K562 (cell line): ENCODE measurements around the gene PPIF. TPM values are rescaled to one million over a fixed set of nuclear protein-coding genes. Genes with fewer than 3 reads are reported as not detected.
A peak's percentile ranks its signal among the peaks of the same experiment; 100 is the strongest.

Source experiments
- CBFA2T2 ChIP-seq: fragments of 450-650 bp; conservative IDR thresholded peaks from 2 replicates; pipeline ENCODE4 v1.6.1; 2017; ENCODE audit warnings: mild to moderate bottlenecking
- GTF2E2 ChIP-seq: fragments of 200-800 bp; sonication (Bioruptor generic); IDR thresholded peaks from 2 replicates; pipeline ENCODE4 v1.6.1; 2016; ENCODE audit warnings: missing genetic modification characterization, missing compliant biosample characterization
- HDAC8 ChIP-seq: fragments of 450-650 bp; IDR thresholded peaks from 2 replicates; pipeline ENCODE4 v1.6.1; 2016; ENCODE audit warnings: mild to moderate bottlenecking, missing genetic modification characterization, moderate library complexity, missing compliant biosample characterization
- MAFF ChIP-seq: IDR thresholded peaks from 2 replicates; pipeline ENCODE4 v1.6.1; 2012; ENCODE audit warnings: low read length, improper control_type of control experiment
- MTA2 ChIP-seq: fragments of 450-650 bp; IDR thresholded peaks from 2 replicates; pipeline ENCODE4 v1.6.1; 2016; ENCODE audit warnings: low read depth
- NFE2 ChIP-seq: IDR thresholded peaks from 2 replicates; pipeline ENCODE4 v1.6.1; 2014; ENCODE audit warnings: antibody characterized with exemption, low read depth
- NONO ChIP-seq, 2 experiments: fragments of 200-400 bp in 1 of 2; fragments of 450-650 bp in 1 of 2; formaldehyde crosslinking in 1 of 2; IDR thresholded peaks; 2 replicates each; pipeline ENCODE4 v1.6.1; 2017; ENCODE audit warnings: low read depth in 2 of 2, mild to moderate bottlenecking in 2 of 2, moderate library complexity in 2 of 2, low read length in 1 of 2
- SAP30 ChIP-seq: fragments of 200-600 bp; sonication (generic); IDR thresholded peaks from 2 replicates; pipeline ENCODE4 v1.6.1; 2012; ENCODE audit warnings: borderline replicate concordance, low read depth, mild to moderate bottlenecking, moderate library complexity, low read length, control low read depth, inconsistent platforms; ENCODE audit not compliant: insufficient read depth, poor library complexity, severe bottlenecking
- STAT6 ChIP-seq: sonication (generic); formaldehyde crosslinking; IDR thresholded peaks from 2 replicates; pipeline ENCODE4 v1.8.1; 2023; ENCODE audit warnings: mild to moderate bottlenecking, missing genetic modification reagents
- ZBTB1 ChIP-seq: sonication (generic); formaldehyde crosslinking; IDR thresholded peaks from 2 replicates; pipeline ENCODE4 v1.8.1; 2023; ENCODE audit warnings: missing genetic modification reagents, low read depth, mild to moderate bottlenecking, borderline replicate concordance
- ZHX1 ChIP-seq: fragments of 150-350 bp; conservative IDR thresholded peaks from 2 replicates; pipeline ENCODE4 v1.6.1; 2014; ENCODE audit warnings: low read length
- ZNF263 ChIP-seq: sonication (generic); formaldehyde crosslinking; IDR thresholded peaks from 2 replicates; pipeline ENCODE4 v1.8.0; 2022; ENCODE audit warnings: mild to moderate bottlenecking, missing genetic modification reagents, borderline replicate concordance
- ZNF696 ChIP-seq: fragments of 250-450 bp; sonication (Bioruptor Pico); conservative IDR thresholded peaks from 2 replicates; pipeline ENCODE4 v1.4.0; 2020; ENCODE audit warnings: mild to moderate bottlenecking, moderate library complexity
- ZSCAN32 ChIP-seq: fragments of 450-650 bp; formaldehyde crosslinking; IDR thresholded peaks from 2 replicates; pipeline ENCODE4 v1.4.0; 2020; ENCODE audit warnings: mild to moderate bottlenecking, moderate library complexity
- polyA plus RNA-seq, 8 experiments: library from polyadenylated mRNA; depleted of rRNA in 4 of 8; stranded (reverse) in 5 of 8; unstranded in 3 of 8; fragments of >200 nt; fragmentation: Nextera tagmentation in 2 of 8; fragmentation: Illumina TruSeq in 1 of 8; extraction: Ambion mirVana in 2 of 8; extraction: Trizol in 1 of 8; gene quantifications; 2 replicates each; pipeline versions ENCODE4 v1.2.1 to v1.2.3, GENCODE V29; 2011 to 2014; ENCODE audit warnings: inconsistent platforms in 1 of 8, missing spikeins in 1 of 8
- total RNA-seq, 7 experiments: library from RNA; depleted of rRNA in 6 of 7; stranded (reverse); fragments of >200 nt in 6 of 7; fragmentation: Illumina TruSeq in 2 of 7; extraction: Trizol in 2 of 7; gene quantifications; 2 replicates each; pipeline versions ENCODE4 v1.2.1 to v1.2.3, GENCODE V29; 2011 to 2021; ENCODE audit warnings: low replicate concordance in 1 of 7
- TF ChIP-seq, protein P1 (sequence below): fragments of 450-650 bp; IDR thresholded peaks from 2 replicates; pipeline ENCODE4 v1.6.1; 2016; ENCODE audit warnings: mild to moderate bottlenecking

Gene PPIF
- total and polyA plus RNA-seq, 9 of the 15 experiments (the other 6 are each of a cell fraction or from before 2014, with no cell fraction given), result 40.9 to 287 (median 117) TPM

- TF ChIP-seq ZHX1 (no peak), NFE2 (no peak), ZNF263 (CRISPR knock-in tag) (no peak), MAFF (no peak), HDAC8 (tag) (peak; percentile 16; the same call in 1 of the 2 replicates), NONO (IDR thresholded peaks at IDR 0.05; ENCODE audit: low read depth in 2 of 2, low read length in 1 of 2) (no peak), GTF2E2 (tag) (no peak), MTA2 (no peak), ZBTB1 (CRISPR knock-in tag) (no peak), ZNF696 (no peak), STAT6 (CRISPR knock-in tag) (no peak), SAP30 (peak; percentile 75), ZSCAN32 (CRISPR knock-in tag) (no peak), CBFA2T2 (peak; percentile 18; the same call in 1 of the 2 replicates)
- TF ChIP-seq, protein P1, sequence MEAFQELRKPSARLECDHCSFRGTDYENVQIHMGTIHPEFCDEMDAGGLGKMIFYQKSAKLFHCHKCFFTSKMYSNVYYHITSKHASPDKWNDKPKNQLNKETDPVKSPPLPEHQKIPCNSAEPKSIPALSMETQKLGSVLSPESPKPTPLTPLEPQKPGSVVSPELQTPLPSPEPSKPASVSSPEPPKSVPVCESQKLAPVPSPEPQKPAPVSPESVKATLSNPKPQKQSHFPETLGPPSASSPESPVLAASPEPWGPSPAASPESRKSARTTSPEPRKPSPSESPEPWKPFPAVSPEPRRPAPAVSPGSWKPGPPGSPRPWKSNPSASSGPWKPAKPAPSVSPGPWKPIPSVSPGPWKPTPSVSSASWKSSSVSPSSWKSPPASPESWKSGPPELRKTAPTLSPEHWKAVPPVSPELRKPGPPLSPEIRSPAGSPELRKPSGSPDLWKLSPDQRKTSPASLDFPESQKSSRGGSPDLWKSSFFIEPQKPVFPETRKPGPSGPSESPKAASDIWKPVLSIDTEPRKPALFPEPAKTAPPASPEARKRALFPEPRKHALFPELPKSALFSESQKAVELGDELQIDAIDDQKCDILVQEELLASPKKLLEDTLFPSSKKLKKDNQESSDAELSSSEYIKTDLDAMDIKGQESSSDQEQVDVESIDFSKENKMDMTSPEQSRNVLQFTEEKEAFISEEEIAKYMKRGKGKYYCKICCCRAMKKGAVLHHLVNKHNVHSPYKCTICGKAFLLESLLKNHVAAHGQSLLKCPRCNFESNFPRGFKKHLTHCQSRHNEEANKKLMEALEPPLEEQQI, result no peak
Observed at GRCh38 chr10:79347894-79348639, 798 bp downstream of the PPIF start (continued).
